ENCODE data around the gene AXIN1.
"Not testable (repeated sequence)": the region's sequence is repeated elsewhere in the genome, so short reads cannot be mapped to it uniquely, and the experiment has no call there.

Gene AXIN1

GRCh38 chr16:352547-353403 is at the start of gene AXIN1:
Gene AXIN1 (minus strand): TSS chr16:352723. CDS start chr16:347025, 5,698 bp downstream.
- DNase-seq, result peak; percentile 79 to 98

- DNase-seq, result peak; percentile 53 to 89
These were observed 49.2 kb upstream of the AXIN1 start, which contains the start of gene DECR2 for GRCh38 chr16:401468-402348. Gene DECR2 (plus strand): TSS chr16:401885. CDS start chr16:401964, 79 bp downstream.

- no peak for DNase-seq
These were observed 47.6 kb upstream of the AXIN1 start for GRCh38 chr16:400061-400591.

GRCh38 chr16:399340-400019 is 47.0 kb upstream of the AXIN1 start:
- no peak for DNase-seq

- DNase-seq, result no peak
These were observed 46.2 kb upstream of the AXIN1 start for GRCh38 chr16:398561-399339.

GRCh38 chr16:397736-398332 is 45.3 kb upstream of the AXIN1 start:
- DNase-seq, result peak in 1 of 2 experiments; percentile 78

- DNase-seq, result peak in 1 of 2 experiments; percentile 61
These were observed 44.7 kb upstream of the AXIN1 start, which contains the start of gene NME4 for GRCh38 chr16:397135-397661. Gene NME4 (plus strand): TSS chr16:397199. CDS start chr16:397223, 24 bp downstream.

- peak in 1 of 2 experiments; percentile 59 for DNase-seq
These were observed 44.1 kb upstream of the AXIN1 start for GRCh38 chr16:396605-397004.

GRCh38 chr16:396199-396598 is 43.7 kb upstream of the AXIN1 start:
- DNase-seq, result no peak

GRCh38 chr16:392450-393030 is 40.0 kb upstream of the AXIN1 start:
- DNase-seq, result no peak

- DNase-seq, result peak in 1 of 2 experiments; percentile 53
These were observed 39.4 kb upstream of the AXIN1 start for GRCh38 chr16:391885-392335.

GRCh38 chr16:389352-389751 is 36.8 kb upstream of the AXIN1 start:
- no peak for DNase-seq

- DNase-seq, result not testable (repeated sequence)
These were observed 35.5 kb upstream of the AXIN1 start for GRCh38 chr16:387761-388666.

GRCh38 chr16:386641-387156 is 34.2 kb upstream of the AXIN1 start:
- no peak for DNase-seq

- peak; percentile 54 to 68 for DNase-seq
These were observed 31.0 kb upstream of the AXIN1 start for GRCh38 chr16:383326-384051.

- DNase-seq, result peak in 1 of 2 experiments; percentile 73
These were observed 29.5 kb upstream of the AXIN1 start, which contains the start of gene PGAP6 for GRCh38 chr16:381789-382717. Gene PGAP6 (minus strand): TSS chr16:381978. CDS start chr16:381821, 157 bp downstream.

Measured in NCI-H526 (cell line).